Ectodermal cell (in vitro differentiated cells): Measurements from ENCODE around the gene SMYD2.

Experiments used
- H3K27ac ChIP-seq: 2 replicates; pipeline ENCODE4 v1.7.0; 2013; ENCODE audit warnings: mild to moderate bottlenecking, low read depth, low read length; ENCODE audit not compliant: insufficient read depth, poor library complexity, severe bottlenecking
- H3K27me3 ChIP-seq: 2 replicates; pipeline ENCODE4 v1.7.0; 2013; ENCODE audit warnings: mild to moderate bottlenecking, low read length; ENCODE audit not compliant: insufficient read depth, control insufficient read depth, poor library complexity, severe bottlenecking
- H3K36me3 ChIP-seq: one replicate; pipeline ENCODE4 v1.7.0; 2013; ENCODE audit warnings: low read length; ENCODE audit not compliant: control insufficient read depth, insufficient read depth
- H3K4me1 ChIP-seq: one replicate; pipeline ENCODE4 v1.7.0; 2013; ENCODE audit warnings: low read length; ENCODE audit not compliant: control insufficient read depth, insufficient read depth
- H3K4me3 ChIP-seq: 2 replicates; pipeline ENCODE4 v1.7.0; 2013; ENCODE audit warnings: low read depth, low read length, control low read depth; ENCODE audit not compliant: insufficient read depth
- H3K9me3 ChIP-seq: 2 replicates; pipeline ENCODE4 v1.7.0; 2013; ENCODE audit warnings: mild to moderate bottlenecking, low read length, moderate library complexity; ENCODE audit not compliant: control insufficient read depth
- WGBS, 2 experiments: methylation state at CpG; one replicate each; pipeline ENCODE4 v1.1.7; 2013; ENCODE audit warnings: missing lambda C conversion rate in 2 of 2; 5-methylcytosine and 5-hydroxymethylcytosine counted together

The SMYD2 gene

GRCh38 chr1:214328770-214329469 lies 48.0 kb downstream of the SMYD2 start:
- no peaks in the 10 kb centered on the region for H3K9me3 ChIP-seq
- H3K4me3 ChIP-seq, result no peak overlapping the region
- no peak overlapping the region for H3K27ac ChIP-seq
- H3K36me3 ChIP-seq, result no peaks in the 10 kb centered on the region
- no peaks in the 10 kb centered on the region for H3K4me1 ChIP-seq
- H3K27me3 ChIP-seq, result no peaks in the 10 kb centered on the region
- WGBS, 2 experiments, result 65 to 70% methylated on average over 11 of the region's 11 CpGs

- Histone ChIP-seq H3K27ac (no peak overlapping the region), H3K9me3 (no peaks in the 10 kb centered on the region), H3K4me3 (no peak overlapping the region), H3K4me1 (no peaks in the 10 kb centered on the region), H3K36me3 (no peaks in the 10 kb centered on the region), H3K27me3 (no peaks in the 10 kb centered on the region)
- WGBS, 2 experiments, result 92 to 93% methylated on average over 20 of the region's 20 CpGs
Measured at GRCh38 chr1:214329470-214330220, 48.7 kb downstream of the SMYD2 start.

GRCh38 chr1:214330222-214330621 lies 49.3 kb downstream of the SMYD2 start:
- H3K27ac ChIP-seq, result no peak overlapping the region
- H3K27me3 ChIP-seq, result no peaks in the 10 kb centered on the region
- H3K9me3 ChIP-seq, result no peaks in the 10 kb centered on the region
- H3K4me1 ChIP-seq, result no peaks in the 10 kb centered on the region
- no peaks in the 10 kb centered on the region for H3K36me3 ChIP-seq
- H3K4me3 ChIP-seq, result no peak overlapping the region
- 93 to 99% methylated on average over 3 of the region's 3 CpGs for WGBS, 2 experiments

GRCh38 chr1:214330715-214331114 lies 49.8 kb downstream of the SMYD2 start:
- Histone ChIP-seq H3K4me1 (no peaks in the 10 kb centered on the region), H3K27me3 (no peaks in the 10 kb centered on the region), H3K36me3 (no peaks in the 10 kb centered on the region), H3K9me3 (no peaks in the 10 kb centered on the region), H3K27ac (no peak overlapping the region), H3K4me3 (no peak overlapping the region)
- WGBS, 2 experiments, result 95 to 98% methylated on average over 12 of the region's 12 CpGs

- Histone ChIP-seq H3K27ac (no peak overlapping the region), H3K36me3 (no peaks in the 10 kb centered on the region), H3K27me3 (no peaks in the 10 kb centered on the region), H3K4me1 (no peaks in the 10 kb centered on the region), H3K9me3 (no peaks in the 10 kb centered on the region), H3K4me3 (no peak overlapping the region)
- 98 to 100% methylated on average over 1 of the region's 1 CpG for WGBS, 2 experiments
Measured at GRCh38 chr1:214331180-214331579, 50.2 kb downstream of the SMYD2 start.

- Histone ChIP-seq H3K4me3 (no peak overlapping the region), H3K4me1 (no peaks in the 10 kb centered on the region), H3K27me3 (no peaks in the 10 kb centered on the region), H3K27ac (no peak overlapping the region), H3K9me3 (no peaks in the 10 kb centered on the region), H3K36me3 (no peaks in the 10 kb centered on the region)
- 66 to 67% methylated on average over 9 of the region's 9 CpGs for WGBS, 2 experiments
Measured at GRCh38 chr1:214331827-214332423, 51.0 kb downstream of the SMYD2 start.

GRCh38 chr1:214332946-214333798 lies 52.2 kb downstream of the SMYD2 start:
- H3K27ac ChIP-seq, result no peak overlapping the region
- WGBS, 2 experiments, result 86 to 89% methylated on average over 5 to 6 of the region's 6 CpGs

GRCh38 chr1:214335567-214335966 lies 54.6 kb downstream of the SMYD2 start:
- H3K4me3 ChIP-seq, result no peak overlapping the region
- no peak overlapping the region for H3K27ac ChIP-seq
- H3K36me3 ChIP-seq, result no peaks in the 10 kb centered on the region
- H3K4me1 ChIP-seq, result no peaks in the 10 kb centered on the region
- H3K9me3 ChIP-seq, result no peaks in the 10 kb centered on the region
- WGBS, 2 experiments, result 92 to 95% methylated on average over 2 to 4 of the region's 4 CpGs
- no peaks in the 10 kb centered on the region for H3K27me3 ChIP-seq

More at GRCh38 chr1:214332946-214333798, 52.2 kb downstream of the SMYD2 start:
- Histone ChIP-seq H3K9me3 (no peaks in the 10 kb centered on the region), H3K36me3 (no peaks in the 10 kb centered on the region), H3K27me3 (no peaks in the 10 kb centered on the region), H3K4me1 (no peaks in the 10 kb centered on the region), H3K4me3 (no peak overlapping the region)

- Histone ChIP-seq H3K9me3 (no peaks in the 10 kb centered on the region), H3K27ac (no peak overlapping the region), H3K4me3 (no peak overlapping the region), H3K36me3 (no peaks in the 10 kb centered on the region), H3K4me1 (no peaks in the 10 kb centered on the region), H3K27me3 (no peaks in the 10 kb centered on the region)
- 85 to 90% methylated on average over 2 of the region's 2 CpGs for WGBS, 2 experiments
Measured at GRCh38 chr1:214337015-214337414, 56.1 kb downstream of the SMYD2 start.
